Fibroblast of villous mesenchyme (primary cell): ENCODE data around the gene ECHS1. TPM values are rescaled to one million over a fixed set of nuclear protein-coding genes. Genes with fewer than 3 reads are reported as not detected.

Experiments
- DNase-seq: peaks from one replicate; pipeline ENCODE4 v3.0.0-alpha.2; 2010; ENCODE audit warnings: low read depth
- H3K4me3 ChIP-seq: 2 replicates; pipeline ENCODE4 v1.5.1; 2011; ENCODE audit warnings: low read depth, mild to moderate bottlenecking, low read length
- CTCF ChIP-seq: IDR thresholded peaks from 2 replicates; pipeline ENCODE4 v1.5.1; 2012; ENCODE audit warnings: low read depth, mild to moderate bottlenecking, low read length; ENCODE audit not compliant: insufficient read depth
- total RNA-seq: library from RNA; depleted of rRNA; stranded (reverse); fragments of >200 nt; gene quantifications from 2 replicates; pipeline ENCODE4 v1.2.3, GENCODE V29; 2012

Gene ECHS1
- total RNA-seq, 1 donor, result 59.6 TPM

GRCh38 chr10:133351408-133352318 lies 21.5 kb downstream of the ECHS1 start:
- no peak for DNase-seq
- no peak overlapping the region for H3K4me3 ChIP-seq
- TF ChIP-seq CTCF, result no peak

DNA sequence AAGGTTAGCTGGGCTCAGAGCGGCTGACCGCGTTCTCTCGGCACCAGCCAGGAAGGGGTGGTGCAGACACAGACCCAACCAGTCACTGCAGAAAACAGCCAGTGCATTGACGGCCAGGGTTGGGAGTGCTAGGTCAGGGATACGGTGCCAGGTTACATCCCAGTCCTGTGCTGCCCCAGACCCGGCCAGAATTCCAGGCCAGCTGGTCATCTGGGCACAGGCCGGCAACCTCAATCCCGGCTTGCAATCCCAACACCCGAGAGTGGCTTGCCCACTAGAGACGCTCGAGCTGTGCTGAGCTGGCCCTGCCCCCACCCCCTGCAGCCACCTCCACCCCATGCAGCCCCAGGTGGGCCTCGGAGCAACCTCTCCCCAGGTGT lies 22.2 kb downstream of the ECHS1 start:
- no peak for DNase-seq
- no peak overlapping the region for H3K4me3 ChIP-seq
- TF ChIP-seq CTCF, result no peak

GRCh38 chr10:133350283-133350949 lies 22.7 kb downstream of the ECHS1 start:
- TF ChIP-seq CTCF, result no peak
- no peak for DNase-seq

DNA sequence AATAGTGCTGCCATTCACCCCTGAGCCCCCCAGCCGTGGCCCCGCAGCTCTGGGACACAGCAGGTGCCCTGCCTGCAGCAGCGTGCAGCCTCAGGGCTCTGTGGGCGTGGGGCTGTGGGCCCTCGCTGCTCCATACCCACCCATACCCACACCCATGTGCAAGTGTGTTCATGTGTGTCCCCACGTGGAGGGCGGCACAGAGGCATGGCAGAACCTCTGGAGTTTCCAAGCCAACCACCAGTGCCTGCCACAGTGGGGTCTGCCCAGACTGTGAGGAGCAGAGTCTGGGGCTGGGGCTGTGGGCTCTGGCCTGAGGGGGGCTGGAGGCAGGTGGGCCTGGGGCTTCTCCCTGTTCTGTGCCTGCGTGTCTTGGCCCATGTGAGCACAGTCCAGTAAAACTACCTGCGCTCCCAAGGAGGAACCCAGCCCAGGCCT lies 23.6 kb downstream of the ECHS1 start:
- TF ChIP-seq CTCF, result no peak
- no peak for DNase-seq
- H3K4me3 ChIP-seq, result no peak overlapping the region

More at GRCh38 chr10:133350283-133350949, 22.7 kb downstream of the ECHS1 start:
- H3K4me3 ChIP-seq, result no peak overlapping the region

DNA sequence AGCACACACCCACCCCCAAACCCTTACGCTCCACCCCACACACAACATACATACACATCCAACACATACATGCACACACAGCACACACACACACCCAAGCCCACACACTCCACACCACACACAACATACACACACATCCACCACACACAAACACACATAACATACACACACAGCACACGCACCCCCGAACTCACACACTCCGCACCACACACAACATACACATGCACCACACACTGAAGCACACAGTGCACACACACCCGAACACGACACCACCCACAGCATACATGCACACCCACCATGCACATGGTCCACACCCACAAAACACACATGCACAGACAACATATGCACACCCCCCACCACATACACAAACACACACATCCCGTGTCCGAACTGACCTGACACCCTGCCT lies 24.0 kb downstream of the ECHS1 start:
- H3K4me3 ChIP-seq, result no peak overlapping the region
- DNase-seq, result no peak
- no peak for TF ChIP-seq CTCF

- no peak for DNase-seq
- no peak for TF ChIP-seq CTCF
- no peak overlapping the region for H3K4me3 ChIP-seq
Measured at GRCh38 chr10:133347710-133348517, 25.2 kb downstream of the ECHS1 start.
